GM13977 (cell line): Measurements from ENCODE around the gene IFRD1.
"Not testable (repeated sequence)": the region's sequence is repeated elsewhere in the genome, so short reads cannot be mapped to it uniquely, and the experiment has no call there.

Experiments used
- DNase-seq: peaks from one replicate; pipeline ENCODE4 v3.0.0; 2012; ENCODE audit warnings: low spot score
- in situ Hi-C: fragments of 300-500 bp; cut with MboI; formaldehyde crosslinking; loops from one replicate; pipeline ENCODE4 v1.12.0; 2022; ENCODE audit warnings: low sequenced_read_pairs, low pct_unique_long_range_greater_than_20kb, mixed read lengths, inconsistent platforms; ENCODE audit not compliant: unreplicated experiment
- TF ChIP-seq, protein P1 (sequence below): IDR thresholded peaks from 2 replicates; pipeline ENCODE4 v1.5.1; 2012; ENCODE audit warnings: mild to moderate bottlenecking, control low read depth; ENCODE audit not compliant: insufficient read depth; ENCODE audit errors: extremely low read depth, missing control alignments

The IFRD1 gene

DNA sequence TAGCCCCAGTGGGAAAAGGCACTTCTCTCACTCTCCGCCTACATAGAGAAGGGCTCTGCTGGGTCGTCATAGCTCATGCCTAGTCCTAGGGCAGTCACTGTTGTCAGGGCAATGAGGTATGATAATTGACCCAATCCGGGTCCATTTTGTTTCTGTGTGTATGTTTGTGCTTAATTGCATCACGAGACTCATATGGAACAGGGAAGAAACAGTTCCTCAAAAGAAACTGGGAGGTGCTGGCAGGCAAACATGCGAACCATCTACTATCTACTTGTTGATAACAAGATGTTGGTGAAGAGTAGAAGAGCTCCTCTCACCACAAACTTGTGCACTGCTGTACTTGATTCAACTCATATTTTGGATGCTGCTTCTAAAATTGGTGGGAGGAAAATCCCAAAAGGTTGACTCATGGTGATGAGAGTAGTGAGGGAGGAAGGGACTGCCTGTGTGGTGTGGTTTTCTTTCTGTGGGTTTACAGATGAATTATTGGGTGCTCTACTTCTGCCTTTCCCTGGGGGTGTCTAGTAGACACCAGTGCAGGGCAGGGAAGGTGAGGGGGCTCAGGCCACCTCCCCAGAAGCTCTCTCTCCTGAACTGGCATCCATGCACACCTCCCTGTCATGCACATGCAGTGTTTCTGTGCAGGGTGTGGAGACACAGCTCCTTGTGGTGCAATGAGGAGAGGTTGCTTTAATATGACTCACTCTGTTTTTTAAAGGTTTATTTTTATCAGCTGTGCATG lies 59.9 kb downstream of the IFRD1 start:
- in situ Hi-C loops, result no loop called here
- TF ChIP-seq, protein P1, sequence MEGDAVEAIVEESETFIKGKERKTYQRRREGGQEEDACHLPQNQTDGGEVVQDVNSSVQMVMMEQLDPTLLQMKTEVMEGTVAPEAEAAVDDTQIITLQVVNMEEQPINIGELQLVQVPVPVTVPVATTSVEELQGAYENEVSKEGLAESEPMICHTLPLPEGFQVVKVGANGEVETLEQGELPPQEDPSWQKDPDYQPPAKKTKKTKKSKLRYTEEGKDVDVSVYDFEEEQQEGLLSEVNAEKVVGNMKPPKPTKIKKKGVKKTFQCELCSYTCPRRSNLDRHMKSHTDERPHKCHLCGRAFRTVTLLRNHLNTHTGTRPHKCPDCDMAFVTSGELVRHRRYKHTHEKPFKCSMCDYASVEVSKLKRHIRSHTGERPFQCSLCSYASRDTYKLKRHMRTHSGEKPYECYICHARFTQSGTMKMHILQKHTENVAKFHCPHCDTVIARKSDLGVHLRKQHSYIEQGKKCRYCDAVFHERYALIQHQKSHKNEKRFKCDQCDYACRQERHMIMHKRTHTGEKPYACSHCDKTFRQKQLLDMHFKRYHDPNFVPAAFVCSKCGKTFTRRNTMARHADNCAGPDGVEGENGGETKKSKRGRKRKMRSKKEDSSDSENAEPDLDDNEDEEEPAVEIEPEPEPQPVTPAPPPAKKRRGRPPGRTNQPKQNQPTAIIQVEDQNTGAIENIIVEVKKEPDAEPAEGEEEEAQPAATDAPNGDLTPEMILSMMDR, result no peak
- peak; percentile 38 for DNase-seq

- in situ Hi-C loops, result no loop called here
- TF ChIP-seq, protein P1, result no peak
- no peak for DNase-seq
These were observed 60.5 kb downstream of the IFRD1 start for GRCh38 chr7:112510743-112511110.

GRCh38 chr7:112511451-112512202 lies 61.4 kb downstream of the IFRD1 start:
- in situ Hi-C loops, result no loop called here
- TF ChIP-seq, protein P1, result no peak
- no peak for DNase-seq

DNA sequence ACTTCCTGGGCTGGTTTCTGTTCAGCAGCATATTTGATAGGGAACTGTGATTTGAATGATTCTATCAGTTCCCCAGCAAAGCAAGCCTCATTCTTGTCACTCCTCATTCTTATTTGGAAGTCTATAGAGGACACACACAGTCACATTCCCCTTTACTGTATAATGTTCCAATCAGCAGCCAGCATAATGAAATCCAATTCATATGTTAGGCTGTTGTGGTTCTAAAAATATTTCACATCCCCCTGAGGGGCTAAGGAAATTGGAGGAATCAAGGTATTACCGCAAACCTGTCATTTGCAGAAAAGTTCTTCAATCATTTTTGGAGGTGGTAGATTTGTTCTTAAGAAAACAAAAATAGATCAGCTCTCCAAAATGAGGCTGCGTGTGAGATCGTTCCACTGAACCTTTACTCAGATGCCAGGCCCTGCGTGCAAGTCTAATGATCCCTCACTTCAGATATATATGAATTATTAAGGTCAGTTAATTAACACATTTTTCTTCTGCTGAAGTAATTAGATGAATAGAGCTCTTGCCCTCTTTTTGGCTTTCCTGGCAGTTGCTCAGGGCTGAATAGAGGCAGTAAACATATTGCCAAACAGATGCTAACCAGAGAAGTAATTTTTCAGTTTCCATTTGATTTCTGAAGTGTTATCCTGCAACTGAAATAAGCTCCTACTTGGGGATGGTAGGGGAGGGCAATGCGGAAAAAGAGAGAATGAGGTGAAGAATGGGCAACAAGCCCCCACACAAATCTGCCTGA lies 62.4 kb downstream of the IFRD1 start:
- no peak for DNase-seq
- in situ Hi-C loops, result no loop called here
- TF ChIP-seq, protein P1, result no peak

- TF ChIP-seq, protein P1, result no peak
- no peak for DNase-seq
- in situ Hi-C loops, result no loop called here
These were observed 65.7 kb downstream of the IFRD1 start for GRCh38 chr7:112515989-112516388.

- DNase-seq, in situ Hi-C loops: not testable (repeated sequence)
These were observed 66.2 kb downstream of the IFRD1 start for GRCh38 chr7:112516418-112516817.
